Activated CD8-positive, alpha-beta T cell treated with anti-CD3 and anti-CD28 coated beads, Interleukin-2, amount 10 ng/mL, durations not matched to agents 7 days and 5 days (primary cell): ENCODE data around the gene NR2F1. TPM values are rescaled to one million over a fixed set of nuclear protein-coding genes. Genes with fewer than 3 reads are reported as not detected.

Source experiments
- ATAC-seq: fragments of 150-1000 bp; cut with Tn5 transposase; one replicate; pipeline ENCODE4 v1.10.0; 2021; ENCODE audit warnings: moderate library complexity
- CTCF ChIA-PET: fragments of 350-600 bp; sonication (Branson Sonifier 250); formaldehyde crosslinking; loops from one replicate; lab custom pipeline; 2021; ENCODE audit warnings: antibody characterized with exemption; lab: Charles Lee
- POLR2A ChIA-PET: fragments of 350-600 bp; sonication (Branson Sonifier 250); formaldehyde crosslinking; loops from one replicate; lab custom pipeline; 2021; ENCODE audit warnings: antibody characterized with exemption; lab: Charles Lee
- DNase-seq: peaks from one replicate; pipeline ENCODE4 v3.0.0-alpha.2; 2020
- H3K27ac Mint-ChIP-seq: one replicate; pipeline ENCODE4 v1.8.0; 2021; ENCODE audit warnings: mild to moderate bottlenecking, mixed read lengths
- H3K27me3 Mint-ChIP-seq: one replicate; pipeline ENCODE4 v1.8.0; 2021; ENCODE audit warnings: low read depth, mixed read lengths
- H3K36me3 Mint-ChIP-seq: one replicate; pipeline ENCODE4 v1.8.0; 2021; ENCODE audit warnings: low read depth, mixed read lengths
- H3K4me1 Mint-ChIP-seq: one replicate; pipeline ENCODE4 v1.8.0; 2021; ENCODE audit warnings: low read depth, mixed read lengths
- H3K4me3 Mint-ChIP-seq: one replicate; pipeline ENCODE4 v1.8.0; 2021; ENCODE audit warnings: mild to moderate bottlenecking, mixed read lengths
- H3K9me3 Mint-ChIP-seq: one replicate; pipeline ENCODE4 v1.8.0; 2022; ENCODE audit warnings: mixed read lengths; ENCODE audit not compliant: insufficient read depth
- total RNA-seq, 2 experiments: library from RNA; stranded (reverse); gene quantifications; one replicate each; pipeline ENCODE4 v1.2.3, GENCODE V29; 2021

The NR2F1 gene
- total RNA-seq, 2 experiments from 2014 or later: not detected

GRCh38 chr5:93580063-93580926 is 2.7 kb upstream of the NR2F1 start:
- CTCF ChIA-PET: interaction anchor here (0.9 to 1.6 kb wide), 3 partner anchors 9 to 221 kb away, joined by 3 to 6 read pairs (median 4); no protein-coding TSS in a partner anchor
- POLR2A ChIA-PET: no interaction called here
- Mint-ChIP-seq H3K27me3 (peaks cover 55% of the 10 kb centered on the region), H3K27ac (peak overlapping the region; percentile 23), H3K4me1 (peaks cover 19% of the 10 kb centered on the region), H3K4me3 (peak overlapping the region; percentile 69), H3K9me3 (no peaks in the 10 kb centered on the region), H3K36me3 (no peaks in the 10 kb centered on the region)
- ATAC-seq (no peak), DNase-seq (no peak)

- POLR2A ChIA-PET: no interaction called here
- Mint-ChIP-seq H3K4me3 (peak within 1 kb of the TSS; percentile 69), H3K4me1 (peaks cover 23% of the 10 kb centered on the region), H3K27ac (peak within 1 kb of the TSS; percentile 23), H3K36me3 (no peaks in the 10 kb centered on the region), H3K27me3 (peaks cover 54% of the 10 kb centered on the region), H3K9me3 (no peaks in the 10 kb centered on the region)
- ATAC-seq (peak; percentile 48), DNase-seq (no peak)
- CTCF ChIA-PET: interaction anchor here (0.9 to 1.5 kb wide), 2 partner anchors 9 to 221 kb away, joined by 3 to 4 read pairs; no protein-coding TSS in a partner anchor
Observed at GRCh38 chr5:93580927-93581445, 2.0 kb upstream of the NR2F1 start, which contains the start of gene NR2F1-AS1. Gene NR2F1-AS1 (minus strand): TSS chr5:93581219.

GRCh38 chr5:93582167-93582462 is 907 bp upstream of the NR2F1 start:
- Mint-ChIP-seq H3K9me3 (no peaks in the 10 kb centered on the region), H3K27me3 (peaks cover 52% of the 10 kb centered on the region), H3K36me3 (no peaks in the 10 kb centered on the region), H3K27ac (no peak overlapping the region), H3K4me1 (peaks cover 26% of the 10 kb centered on the region), H3K4me3 (no peak overlapping the region)
- DNase-seq: no peak
- ATAC-seq: no peak
- ChIA-PET CTCF (interaction anchor here (0.6 kb wide), 1 partner anchor 30 kb away, joined by 3 read pairs; no protein-coding TSS in a partner anchor), POLR2A (no interaction called here)

GRCh38 chr5:93583439-93583767 is 381 bp downstream of the NR2F1 start:
- POLR2A ChIA-PET: no interaction called here

GRCh38 chr5:93583768-93584595 is 960 bp downstream of the NR2F1 start:
- no peak overlapping the region for H3K27ac Mint-ChIP-seq
- peak; percentile 46 for DNase-seq
- CTCF ChIA-PET: interaction anchor here (0.9 to 1.6 kb wide), 3 partner anchors 23 to 217 kb away, joined by 3 to 5 read pairs (median 4); no protein-coding TSS in a partner anchor
- peak; percentile 35 for ATAC-seq
- peaks cover 6% of the 10 kb centered on the region for H3K9me3 Mint-ChIP-seq
- H3K4me3 Mint-ChIP-seq: peak overlapping the region; percentile 58
- peaks cover 12% of the 10 kb centered on the region for H3K36me3 Mint-ChIP-seq
- peaks cover 52% of the 10 kb centered on the region for H3K27me3 Mint-ChIP-seq
- POLR2A ChIA-PET: no interaction called here
- H3K4me1 Mint-ChIP-seq: peaks cover 35% of the 10 kb centered on the region

More at GRCh38 chr5:93583439-93583767, 381 bp downstream of the NR2F1 start:
- H3K27me3 Mint-ChIP-seq: peaks cover 50% of the 10 kb centered on the region
- DNase-seq (no peak), ATAC-seq (no peak)
- no peak overlapping the region for H3K27ac Mint-ChIP-seq
- CTCF ChIA-PET: interaction anchor here (1.3 to 1.6 kb wide), 2 partner anchors 24 to 217 kb away, joined by 4 to 5 read pairs; no protein-coding TSS in a partner anchor
- peaks cover 7% of the 10 kb centered on the region for H3K36me3 Mint-ChIP-seq
- peaks cover 34% of the 10 kb centered on the region for H3K4me1 Mint-ChIP-seq
- H3K4me3 Mint-ChIP-seq: peak overlapping the region; percentile 58
- peaks cover 6% of the 10 kb centered on the region for H3K9me3 Mint-ChIP-seq

GRCh38 chr5:93584596-93585040 is 1.6 kb downstream of the NR2F1 start:
- Mint-ChIP-seq H3K27ac (no peak overlapping the region), H3K4me3 (peak overlapping the region; percentile 36), H3K9me3 (peaks cover 6% of the 10 kb centered on the region), H3K27me3 (peaks cover 58% of the 10 kb centered on the region), H3K4me1 (peaks cover 35% of the 10 kb centered on the region), H3K36me3 (peaks cover 13% of the 10 kb centered on the region)
- no peak for ATAC-seq
- POLR2A ChIA-PET: no interaction called here
- CTCF ChIA-PET: interaction anchor here (0.9 to 2.4 kb wide), 3 partner anchors 11 to 217 kb away, joined by 3 to 8 read pairs (median 6); no protein-coding TSS in a partner anchor
- peak; percentile 17 for DNase-seq

- CTCF ChIA-PET: interaction anchor here (2.3 to 2.4 kb wide), 2 partner anchors 10 to 216 kb away, joined by 6 to 8 read pairs; no protein-coding TSS in a partner anchor
- POLR2A ChIA-PET: no interaction called here
- DNase-seq: no peak
- Mint-ChIP-seq H3K9me3 (peaks cover 6% of the 10 kb centered on the region), H3K27ac (no peak overlapping the region), H3K36me3 (peaks cover 13% of the 10 kb centered on the region), H3K4me3 (peak overlapping the region; percentile 40), H3K27me3 (peaks cover 58% of the 10 kb centered on the region), H3K4me1 (peaks cover 29% of the 10 kb centered on the region)
- no peak for ATAC-seq
Observed at GRCh38 chr5:93585041-93585766, 2.2 kb downstream of the NR2F1 start.

GRCh38 chr5:93585767-93586385 is 2.9 kb downstream of the NR2F1 start:
- peaks cover 6% of the 10 kb centered on the region for H3K9me3 Mint-ChIP-seq
- ChIA-PET CTCF (interaction anchor here (1.1 to 2.4 kb wide), 3 partner anchors 10 to 215 kb away, joined by 3 to 8 read pairs (median 6); no protein-coding TSS in a partner anchor), POLR2A (no interaction called here)
- peaks cover 13% of the 10 kb centered on the region for H3K36me3 Mint-ChIP-seq
- peak overlapping the region; percentile 34 for H3K27ac Mint-ChIP-seq
- DNase-seq: peak; percentile 8
- peak overlapping the region; percentile 28 for H3K4me3 Mint-ChIP-seq
- H3K4me1 Mint-ChIP-seq: peaks cover 22% of the 10 kb centered on the region
- no peak for ATAC-seq
- H3K27me3 Mint-ChIP-seq: peaks cover 54% of the 10 kb centered on the region

GRCh38 chr5:93586736-93587596 is 3.9 kb downstream of the NR2F1 start:
- POLR2A ChIA-PET: interaction anchor here (0.5 kb wide), 1 partner anchor 75 kb away, joined by 3 read pairs; no protein-coding TSS in a partner anchor
- H3K27ac Mint-ChIP-seq: no peak overlapping the region

More at GRCh38 chr5:93586736-93587596, 3.9 kb downstream of the NR2F1 start:
- DNase-seq: no peak
- CTCF ChIA-PET: interaction anchor here (0.7 to 2.4 kb wide), 4 partner anchors 8 to 214 kb away, joined by 3 to 8 read pairs (median 4); no protein-coding TSS in a partner anchor
- H3K36me3 Mint-ChIP-seq: peaks cover 13% of the 10 kb centered on the region
- peaks cover 63% of the 10 kb centered on the region for H3K27me3 Mint-ChIP-seq
- H3K4me1 Mint-ChIP-seq: peaks cover 21% of the 10 kb centered on the region
- peaks cover 6% of the 10 kb centered on the region for H3K9me3 Mint-ChIP-seq
- no peak for ATAC-seq
- H3K4me3 Mint-ChIP-seq: peak overlapping the region; percentile 38
